Lower leg skin (tissue), 4 donors: ENCODE results near the gene FUT1. TPM values are rescaled to one million over a fixed set of nuclear protein-coding genes. Genes with fewer than 3 reads are reported as not detected.
"Not testable (repeated sequence)": the region's sequence is repeated elsewhere in the genome, so short reads cannot be mapped to it uniquely, and the experiment has no call there.

Experiments used
- DNase-seq, 2 donors: peaks; one replicate each; pipeline ENCODE4 v3.0.0-alpha.2; 2019; ENCODE audit warnings: low spot score in 2 of 2
- H3K4me3 ChIP-seq: fragments of 200-600 bp; sonication (generic); 2 replicates; pipeline ENCODE4 v1.5.1; 2017; ENCODE audit warnings: mild to moderate bottlenecking, low read depth; ENCODE audit not compliant: poor library complexity, severe bottlenecking
- CTCF ChIP-seq, 3 donors: fragments of 450-650 bp; IDR thresholded peaks; one replicate each; pipeline ENCODE4 v1.5.1; 2016; ENCODE audit warnings: antibody characterized with exemption in 3 of 3, mild to moderate bottlenecking in 3 of 3, moderate library complexity in 2 of 3
- POLR2A ChIP-seq, 2 donors: fragments of 450-650 bp; IDR thresholded peaks; one replicate each; pipeline ENCODE4 v1.6.1; 2016 to 2017; ENCODE audit warnings: antibody characterized with exemption in 2 of 2, mild to moderate bottlenecking in 1 of 2, moderate library complexity in 1 of 2
- WGBS, 2 donors: methylation state at CpG; one replicate each; pipeline ENCODE4 v1.1.5; 2018; 5-methylcytosine and 5-hydroxymethylcytosine counted together
- intact Hi-C: fragments of 100-400 bp; cut with DNase I; formaldehyde crosslinking; loops from one replicate; pipeline ENCODE4 v1.15.0; 2023; ENCODE audit warnings: low total_unique reads
- total RNA-seq, 4 donors: library from RNA; depleted of rRNA; stranded (reverse); fragments of >200 nt; gene quantifications; one replicate each; pipeline ENCODE4 v1.1.0, GENCODE V29; 2016

The FUT1 gene
- total RNA-seq, 4 donors from 2014 or later, result 1.7 to 4.9 (median 3.5) TPM

GRCh38 chr19:48795685-48796070, 43.2 kb upstream of the FUT1 start:
- intact Hi-C loops, result loop anchor here (5.0 kb wide), 1 partner anchor 37 kb away; no protein-coding TSS in a partner anchor
- no peak for DNase-seq
- no peak overlapping the region for H3K4me3 ChIP-seq
- WGBS, 2 donors, result 34 to 67% methylated on average over 2 of the region's 2 CpGs
- no peak for TF ChIP-seq CTCF (IDR thresholded peaks at IDR 0.05)

GRCh38 chr19:48795055-48795684, 42.7 kb upstream of the FUT1 start:
- 0 to 1% methylated on average over 21 to 37 of the region's 38 CpGs for WGBS, 2 donors
- TF ChIP-seq POLR2A (IDR thresholded peaks at IDR 0.05) (no peak), CTCF (IDR thresholded peaks at IDR 0.05) (peak in 1 of 3 donors; percentile 92)
- peak; percentile 93 to 97 for DNase-seq
- intact Hi-C loops, result loop anchor here (5.0 kb wide), 1 partner anchor 37 kb away; no protein-coding TSS in a partner anchor
- no peak overlapping the region for H3K4me3 ChIP-seq

- no peak for TF ChIP-seq POLR2A (IDR thresholded peaks at IDR 0.05)
- no peak for TF ChIP-seq CTCF (IDR thresholded peaks at IDR 0.05)
- DNase-seq, result no peak
- intact Hi-C loops, result no loop called here
- no peak overlapping the region for H3K4me3 ChIP-seq
- 72 to 76% methylated on average over 6 of the region's 6 CpGs for WGBS, 2 donors
These were observed 41.9 kb upstream of the FUT1 start for GRCh38 chr19:48794291-48794690.

GRCh38 chr19:48793271-48793670, 40.8 kb upstream of the FUT1 start:
- 72 to 79% methylated on average over 8 of the region's 8 CpGs for WGBS, 2 donors
- TF ChIP-seq CTCF (IDR thresholded peaks at IDR 0.05) (no peak), POLR2A (IDR thresholded peaks at IDR 0.05) (no peak)
- intact Hi-C loops, result no loop called here
- DNase-seq, result no peak
- no peak overlapping the region for H3K4me3 ChIP-seq

- not testable (repeated sequence) for DNase-seq, H3K4me3 ChIP-seq
- intact Hi-C loops, result loop anchor here (10.0 kb wide), 1 partner anchor 143 kb away; the partner anchor contains the start of gene CA11
- 82 to 90% methylated on average over 9 of the region's 9 CpGs for WGBS, 2 donors
These were observed 34.9 kb upstream of the FUT1 start for GRCh38 chr19:48787331-48787730.

GRCh38 chr19:48786422-48786821, 34.0 kb upstream of the FUT1 start:
- not testable (repeated sequence) for H3K4me3 ChIP-seq, DNase-seq
- intact Hi-C loops, result loop anchor here (10.0 kb wide), 1 partner anchor 142 kb away; the partner anchor contains the start of gene CA11
- 91 to 97% methylated on average over 7 of the region's 7 CpGs for WGBS, 2 donors

GRCh38 chr19:48784527-48784926, 32.1 kb upstream of the FUT1 start:
- H3K4me3 ChIP-seq, result no peak overlapping the region
- intact Hi-C loops, result loop anchor here (10.0 kb wide), 1 partner anchor 140 kb away; the partner anchor contains the start of gene CA11
- 69 to 73% methylated on average over 5 of the region's 5 CpGs for WGBS, 2 donors
- no peak for TF ChIP-seq CTCF (IDR thresholded peaks at IDR 0.05)
- no peak for TF ChIP-seq POLR2A (IDR thresholded peaks at IDR 0.05)
- DNase-seq, result no peak
